GM10248 (cell line): ENCODE measurements around the gene IL36A.

Experiments
- CTCF ChIA-PET: fragments of 300-600 bp; sonication (Branson Sonifier 250); formaldehyde crosslinking; extraction: SDS; loops from one replicate; lab custom pipeline; 2021; ENCODE audit warnings: antibody characterized with exemption; lab: Yijun Ruan, JAX
- POLR2A ChIA-PET: fragments of 350-650 bp; sonication (Branson Sonifier 250); formaldehyde crosslinking; extraction: SDS; loops from one replicate; lab custom pipeline; 2020; ENCODE audit warnings: antibody characterized with exemption; lab: Yijun Ruan, JAX
- DNase-seq: peaks from one replicate; pipeline ENCODE4 v3.0.0; 2012; ENCODE audit errors: extremely low spot score
- CTCF ChIP-seq: IDR thresholded peaks from 2 replicates; pipeline ENCODE4 v1.5.1; 2012; ENCODE audit warnings: mild to moderate bottlenecking, low read depth; ENCODE audit errors: extremely low read depth, missing control alignments, control extremely low read depth

Gene IL36A

GRCh38 chr2:113041871-113042270 lies 36.6 kb downstream of the IL36A start:
- no peak for TF ChIP-seq CTCF
- ChIA-PET POLR2A (no interaction called here), CTCF (interaction anchor here (1.0 to 1.6 kb wide), 4 partner anchors 10 to 100 kb away, joined by 3 to 7 read pairs (median 3); no protein-coding TSS in a partner anchor)
- no peak for DNase-seq

- no peak for TF ChIP-seq CTCF
- CTCF ChIA-PET, result no interaction called here
- DNase-seq, result no peak
- POLR2A ChIA-PET, result no interaction called here
Measured at GRCh38 chr2:113046465-113046864, 41.2 kb downstream of the IL36A start.

GRCh38 chr2:113050921-113051895 lies 45.9 kb downstream of the IL36A start:
- DNase-seq, result no peak
- ChIA-PET CTCF (interaction anchor here (1.2 to 1.7 kb wide), 3 partner anchors 10 to 34 kb away, joined by 3 to 5 read pairs (median 3); no protein-coding TSS in a partner anchor), POLR2A (no interaction called here)
- TF ChIP-seq CTCF, result no peak

- no peak for TF ChIP-seq CTCF
- POLR2A ChIA-PET, result no interaction called here
- CTCF ChIA-PET, result interaction anchor here (1.2 to 1.7 kb wide), 3 partner anchors 9 to 33 kb away, joined by 3 to 5 read pairs (median 3); no protein-coding TSS in a partner anchor
- no peak for DNase-seq
Measured at GRCh38 chr2:113052396-113052917, 47.2 kb downstream of the IL36A start, which contains the start of gene IL36B. Gene IL36B, minus strand, starts transcription at chr2:113052867.

GRCh38 chr2:113053666-113054065 lies 48.4 kb downstream of the IL36A start:
- DNase-seq, result no peak
- TF ChIP-seq CTCF, result no peak

GRCh38 chr2:113054066-113054465 lies 48.8 kb downstream of the IL36A start:
- POLR2A ChIA-PET, result no interaction called here
- TF ChIP-seq CTCF, result no peak
- CTCF ChIA-PET, result no interaction called here
- DNase-seq, result no peak

More at GRCh38 chr2:113053666-113054065, 48.4 kb downstream of the IL36A start:
- CTCF ChIA-PET, result no interaction called here
- POLR2A ChIA-PET, result no interaction called here
